ENCODE measurements around the gene CEP152.

DNA sequence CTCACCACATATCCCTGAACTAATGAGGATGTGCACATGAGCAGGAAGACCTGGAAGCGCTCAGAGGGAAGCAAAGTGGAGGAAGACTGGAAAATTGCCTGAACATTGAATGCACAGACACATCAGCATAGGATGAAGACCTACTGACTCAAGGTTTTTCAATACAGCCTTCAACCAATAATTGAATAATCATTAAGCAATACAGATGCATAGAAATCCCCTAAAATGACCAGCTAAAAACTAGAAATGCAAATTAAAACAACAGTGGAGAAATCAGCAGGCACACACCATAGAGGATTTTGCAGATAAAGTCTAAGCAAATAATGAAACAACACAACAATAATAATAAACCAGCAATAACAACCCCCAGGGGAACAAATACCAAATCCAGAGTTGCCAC, 80.4 kb downstream of the CEP152 start:
- TF ChIP-seq, protein P1, sequence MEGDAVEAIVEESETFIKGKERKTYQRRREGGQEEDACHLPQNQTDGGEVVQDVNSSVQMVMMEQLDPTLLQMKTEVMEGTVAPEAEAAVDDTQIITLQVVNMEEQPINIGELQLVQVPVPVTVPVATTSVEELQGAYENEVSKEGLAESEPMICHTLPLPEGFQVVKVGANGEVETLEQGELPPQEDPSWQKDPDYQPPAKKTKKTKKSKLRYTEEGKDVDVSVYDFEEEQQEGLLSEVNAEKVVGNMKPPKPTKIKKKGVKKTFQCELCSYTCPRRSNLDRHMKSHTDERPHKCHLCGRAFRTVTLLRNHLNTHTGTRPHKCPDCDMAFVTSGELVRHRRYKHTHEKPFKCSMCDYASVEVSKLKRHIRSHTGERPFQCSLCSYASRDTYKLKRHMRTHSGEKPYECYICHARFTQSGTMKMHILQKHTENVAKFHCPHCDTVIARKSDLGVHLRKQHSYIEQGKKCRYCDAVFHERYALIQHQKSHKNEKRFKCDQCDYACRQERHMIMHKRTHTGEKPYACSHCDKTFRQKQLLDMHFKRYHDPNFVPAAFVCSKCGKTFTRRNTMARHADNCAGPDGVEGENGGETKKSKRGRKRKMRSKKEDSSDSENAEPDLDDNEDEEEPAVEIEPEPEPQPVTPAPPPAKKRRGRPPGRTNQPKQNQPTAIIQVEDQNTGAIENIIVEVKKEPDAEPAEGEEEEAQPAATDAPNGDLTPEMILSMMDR (IDR thresholded peaks at IDR 0.05; ENCODE audit: low read depth, low read length), result no peak
- TF ChIP-seq EZH2phosphoT487 (IDR thresholded peaks at IDR 0.05; ENCODE audit: low read depth), result no peak
